BLaER1 treated with 17β-estradiol and CSF1 and Interleukin-3, amounts not matched to agents 10 nM and 100 nM (cell line): ENCODE results near the gene BRD3OS.

Experiments
- H3K27ac ChIP-seq, 11 experiments: shearing (Covaris generic); formaldehyde crosslinking; 2 replicates each; pipeline ENCODE4 v1.8.1; 2022
- H3K27me3 ChIP-seq, 11 experiments: shearing (Covaris generic); formaldehyde crosslinking; 2 replicates each; pipeline ENCODE4 v1.8.1; 2022
- H3K36me3 ChIP-seq, 11 experiments: shearing (Covaris generic); formaldehyde crosslinking; 2 replicates each; pipeline ENCODE4 v1.8.1; 2022
- H3K4me1 ChIP-seq, 10 experiments: shearing (Covaris generic); formaldehyde crosslinking; 2 replicates each; pipeline ENCODE4 v1.8.1; 2022
- H3K4me2 ChIP-seq, 11 experiments: shearing (Covaris generic); formaldehyde crosslinking; 2 replicates each; pipeline ENCODE4 v1.8.1; 2022
- H3K4me3 ChIP-seq, 10 experiments: shearing (Covaris generic); formaldehyde crosslinking; 2 replicates each; pipeline ENCODE4 v1.8.1; 2022
- H3K9ac ChIP-seq, 11 experiments: shearing (Covaris generic); formaldehyde crosslinking; 2 replicates each; pipeline ENCODE4 v1.8.1; 2022
- H3K9me3 ChIP-seq, 11 experiments: shearing (Covaris generic); formaldehyde crosslinking; replicated peaks in 1 of 11; 2 replicates each; pipeline ENCODE4 v1.8.1; 2022
- H4K20me1 ChIP-seq, 11 experiments: shearing (Covaris generic); formaldehyde crosslinking; 2 replicates each; pipeline ENCODE4 v1.8.1; 2022
- Cebpa-rat ChIP-seq, 11 experiments: shearing (Covaris generic); IDR thresholded peaks; 2 replicates each; pipeline ENCODE4 v1.8.1; 2022

The BRD3OS gene

DNA sequence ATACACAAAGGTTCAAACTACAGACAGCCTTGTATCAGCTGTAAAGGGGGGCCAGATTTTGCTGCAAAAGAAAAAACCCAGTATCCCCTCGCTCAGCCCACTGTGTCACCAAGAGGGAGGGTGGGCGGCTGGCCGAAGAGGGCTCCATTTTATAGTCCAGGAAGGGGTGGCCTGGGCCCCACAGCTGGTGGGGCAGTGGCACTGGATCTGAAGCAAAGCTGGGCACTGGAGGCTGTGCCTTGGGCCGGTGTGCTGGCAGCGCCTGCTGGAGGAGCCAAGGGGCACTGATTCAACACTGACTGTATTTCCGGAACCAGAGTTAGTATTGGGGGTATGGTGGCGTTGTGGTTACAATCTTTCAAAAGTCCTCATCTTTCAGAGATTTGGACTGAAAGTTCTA is 33.4 kb downstream of the BRD3OS start:
- H3K9me3 ChIP-seq = no peaks in the 10 kb centered on the region
- H3K9ac ChIP-seq = peak overlapping the region; percentile 8 to 81 (median 73); a peak in 18 of 22 replicates
- H3K36me3 ChIP-seq = peaks cover 0 to 23% (median 2%) of the 10 kb centered on the region in 11 experiments; a peak in 7 of 22 replicates
- peak overlapping the region; percentile 85 to 100 (median 97) for H3K4me2 ChIP-seq
- peaks cover 0 to 3% (median 0%) of the 10 kb centered on the region in 11 experiments; a peak in 1 of 22 replicates for H3K27me3 ChIP-seq
- peak overlapping the region in 3 of 10 experiments; percentile 49 to 58 (median 52); a peak in 6 of 20 replicates for H3K4me3 ChIP-seq
- TF ChIP-seq Cebpa-rat (IDR thresholded peaks at IDR 0.05) = no peak
- peaks cover 98 to 100% (median 100%) of the 10 kb centered on the region in 11 experiments for H4K20me1 ChIP-seq
- H3K4me1 ChIP-seq = peaks cover 96 to 100% (median 100%) of the 10 kb centered on the region in 10 experiments
- H3K27ac ChIP-seq = peak overlapping the region in 8 of 11 experiments; percentile 74 to 90 (median 83); a peak in 16 of 22 replicates

DNA sequence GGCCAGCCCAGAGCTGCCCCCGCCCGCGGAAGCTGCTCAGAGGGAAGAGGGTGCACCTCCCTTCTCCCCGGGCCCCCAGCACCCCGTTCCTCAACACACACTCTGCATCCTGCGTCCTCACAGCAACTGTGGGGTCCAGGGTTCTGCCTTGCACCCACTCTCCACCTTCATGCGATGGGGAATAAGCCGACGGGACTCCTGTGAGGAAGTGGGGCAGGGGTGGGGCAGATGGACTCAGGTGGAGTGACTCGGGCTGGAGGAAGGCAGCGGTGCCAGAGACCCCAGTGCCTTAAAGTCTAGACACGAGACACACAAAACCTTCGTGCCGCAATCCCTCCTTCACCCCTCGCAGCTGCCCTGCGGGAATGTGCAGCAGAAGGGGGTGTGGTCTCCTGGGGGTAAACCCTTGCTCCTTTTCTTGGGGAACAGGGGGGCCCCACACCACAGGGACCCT is 33.9 kb downstream of the BRD3OS start:
- Histone ChIP-seq H3K9ac (peak overlapping the region; percentile 51 to 81 (median 73); a peak in 21 of 22 replicates), H3K4me1 (peaks cover 92 to 100% (median 99%) of the 10 kb centered on the region in 10 experiments), H3K27ac (peak overlapping the region in 10 of 11 experiments; percentile 41 to 90 (median 82); a peak in 19 of 22 replicates), H3K4me2 (peak overlapping the region; percentile 85 to 100 (median 97)), H3K27me3 (peaks cover 0 to 3% (median 0%) of the 10 kb centered on the region in 11 experiments; a peak in 1 of 22 replicates), H3K9me3 (no peaks in the 10 kb centered on the region), H3K4me3 (peak overlapping the region in 8 of 10 experiments; percentile 1 to 58 (median 44); a peak in 10 of 20 replicates), H3K36me3 (peaks cover 0 to 28% (median 4%) of the 10 kb centered on the region in 11 experiments; a peak in 8 of 22 replicates), H4K20me1 (peaks cover 98 to 100% (median 100%) of the 10 kb centered on the region in 11 experiments)
- TF ChIP-seq Cebpa-rat (IDR thresholded peaks at IDR 0.05) = no peak

DNA sequence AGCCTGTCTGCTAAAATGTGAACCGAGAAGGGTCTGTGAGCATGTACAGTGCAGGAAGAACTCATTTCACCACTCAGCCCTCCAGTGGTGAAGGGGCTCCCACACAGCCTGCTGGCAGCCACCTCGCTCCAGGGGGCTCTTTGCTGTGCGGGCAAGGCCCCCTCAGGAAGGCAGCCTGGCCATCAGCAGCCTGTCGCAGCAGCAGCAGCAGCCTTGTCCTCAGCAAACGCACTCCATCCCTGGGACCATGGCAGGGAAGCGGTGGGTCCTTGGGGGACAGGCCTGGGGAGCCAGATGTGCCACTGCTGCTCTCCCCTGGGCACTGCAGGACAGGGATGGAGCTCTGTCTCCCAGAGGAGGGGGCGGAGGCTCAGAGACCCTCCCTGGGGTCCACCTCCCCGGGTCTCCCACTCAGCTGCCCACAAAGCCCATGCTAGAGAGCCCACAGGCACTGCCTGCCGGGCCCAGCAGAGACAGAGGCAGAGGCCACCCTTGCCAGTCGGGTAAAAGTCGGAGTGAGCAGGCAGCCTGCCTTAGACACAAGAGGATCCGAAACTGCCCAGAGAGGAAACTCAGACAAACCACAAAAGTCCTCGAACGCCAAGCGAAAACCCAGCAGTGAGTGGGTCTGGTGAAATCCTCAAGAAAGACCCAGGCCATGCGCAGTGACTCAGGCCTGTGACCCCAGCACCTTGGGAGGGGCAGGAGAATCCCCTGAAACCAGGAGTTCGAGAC is 34.5 kb downstream of the BRD3OS start:
- Histone ChIP-seq H3K27ac (peak overlapping the region; percentile 23 to 90 (median 81); a peak in 21 of 22 replicates), H3K36me3 (peaks cover 0 to 34% (median 4%) of the 10 kb centered on the region in 11 experiments; a peak in 8 of 22 replicates), H4K20me1 (peaks cover 98 to 100% (median 100%) of the 10 kb centered on the region in 11 experiments), H3K4me2 (peak overlapping the region; percentile 85 to 100 (median 97)), H3K4me3 (peak overlapping the region in 9 of 10 experiments; percentile 1 to 58 (median 40); a peak in 14 of 20 replicates), H3K9me3 (no peaks in the 10 kb centered on the region), H3K27me3 (peaks cover 0 to 3% (median 0%) of the 10 kb centered on the region in 11 experiments; a peak in 1 of 22 replicates), H3K9ac (peak overlapping the region; percentile 51 to 81 (median 73); a peak in 21 of 22 replicates), H3K4me1 (peaks cover 86 to 100% (median 99%) of the 10 kb centered on the region in 10 experiments)
- TF ChIP-seq Cebpa-rat (IDR thresholded peaks at IDR 0.05) = peak in 2 of 11 experiments; percentile 17 to 22; a peak in 1 of 22 replicates

DNA sequence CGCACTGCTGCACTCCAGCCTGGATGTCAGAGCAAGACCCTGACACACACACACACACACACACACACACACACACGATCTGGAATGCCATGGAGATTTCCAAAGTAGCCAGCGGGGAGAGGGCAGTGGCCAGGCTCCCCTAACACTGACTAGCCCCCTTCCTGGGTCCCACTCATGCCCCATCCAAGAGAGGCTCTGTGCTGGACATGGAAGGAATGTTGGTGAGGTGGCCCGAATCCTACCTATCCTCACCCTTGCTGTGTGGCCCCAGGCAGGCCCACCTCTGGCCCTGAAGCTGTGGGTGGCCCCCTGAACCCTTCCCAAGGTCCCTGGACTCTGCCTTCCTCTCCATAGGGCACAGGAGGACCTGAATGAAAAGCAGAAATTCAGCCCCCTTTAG is 35.3 kb downstream of the BRD3OS start:
- Histone ChIP-seq H3K9me3 (no peaks in the 10 kb centered on the region), H3K4me3 (peak overlapping the region in 1 of 10 experiments; percentile 30; a peak in 2 of 20 replicates), H4K20me1 (peaks cover 98 to 100% (median 100%) of the 10 kb centered on the region in 11 experiments), H3K36me3 (peaks cover 0 to 38% (median 4%) of the 10 kb centered on the region in 11 experiments; a peak in 8 of 22 replicates), H3K4me2 (peak overlapping the region; percentile 85 to 100 (median 97)), H3K27ac (peak overlapping the region; percentile 7 to 90 (median 81); a peak in 19 of 22 replicates), H3K27me3 (peaks cover 0 to 3% (median 0%) of the 10 kb centered on the region in 11 experiments; a peak in 1 of 22 replicates), H3K4me1 (peaks cover 83 to 100% (median 99%) of the 10 kb centered on the region in 10 experiments), H3K9ac (peak overlapping the region in 10 of 11 experiments; percentile 43 to 79 (median 68); a peak in 15 of 22 replicates)
- TF ChIP-seq Cebpa-rat (IDR thresholded peaks at IDR 0.05) = no peak

DNA sequence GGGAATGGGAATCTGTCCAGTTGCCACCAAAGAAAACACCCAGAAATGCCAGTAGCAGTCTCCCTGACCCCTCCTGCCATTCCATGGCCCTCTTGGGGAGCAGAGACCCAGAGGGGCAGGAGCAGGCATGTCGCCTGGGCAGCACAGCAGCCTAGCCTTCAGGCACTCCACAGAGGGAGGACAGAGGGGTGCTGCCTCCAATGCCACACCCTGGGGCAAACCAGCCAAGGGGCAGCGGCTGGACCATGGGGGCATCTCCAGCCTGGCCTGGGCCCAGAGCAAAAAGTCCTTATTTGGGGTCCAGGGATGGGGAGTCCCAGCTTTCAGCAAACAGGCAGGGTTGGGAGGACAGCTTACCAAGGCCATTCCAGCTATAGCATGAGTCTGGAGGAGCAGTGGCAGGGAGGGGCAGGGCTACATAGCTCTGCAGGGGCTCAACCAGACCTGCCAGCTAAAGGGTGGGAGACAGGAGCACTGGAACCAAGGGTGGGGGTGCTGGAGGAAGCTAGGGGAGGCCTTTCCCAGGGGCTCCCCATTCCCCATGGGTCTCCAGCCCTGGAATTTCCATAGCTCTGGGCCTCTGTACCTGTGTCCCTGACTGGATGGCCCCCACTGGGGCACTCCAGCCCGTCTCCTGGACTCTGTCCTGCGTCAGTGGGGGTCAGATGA is 35.9 kb downstream of the BRD3OS start:
- TF ChIP-seq Cebpa-rat (IDR thresholded peaks at IDR 0.05) = no peak
- H3K27me3 ChIP-seq = peaks cover 0 to 3% (median 0%) of the 10 kb centered on the region in 11 experiments; a peak in 1 of 22 replicates
- peaks cover 83 to 100% (median 98%) of the 10 kb centered on the region in 10 experiments for H3K4me1 ChIP-seq
- no peak overlapping the region; a peak in 2 of 20 replicates for H3K4me3 ChIP-seq
- H4K20me1 ChIP-seq = peaks cover 98 to 100% (median 100%) of the 10 kb centered on the region in 11 experiments
- no peaks in the 10 kb centered on the region for H3K9me3 ChIP-seq
- peak overlapping the region in 10 of 11 experiments; percentile 7 to 90 (median 82); a peak in 16 of 22 replicates for H3K27ac ChIP-seq
- H3K36me3 ChIP-seq = peaks cover 0 to 38% (median 4%) of the 10 kb centered on the region in 11 experiments; a peak in 8 of 22 replicates
- peak overlapping the region in 9 of 11 experiments; percentile 49 to 79 (median 70); a peak in 12 of 22 replicates for H3K9ac ChIP-seq
- H3K4me2 ChIP-seq = peak overlapping the region; percentile 85 to 100 (median 97)

DNA sequence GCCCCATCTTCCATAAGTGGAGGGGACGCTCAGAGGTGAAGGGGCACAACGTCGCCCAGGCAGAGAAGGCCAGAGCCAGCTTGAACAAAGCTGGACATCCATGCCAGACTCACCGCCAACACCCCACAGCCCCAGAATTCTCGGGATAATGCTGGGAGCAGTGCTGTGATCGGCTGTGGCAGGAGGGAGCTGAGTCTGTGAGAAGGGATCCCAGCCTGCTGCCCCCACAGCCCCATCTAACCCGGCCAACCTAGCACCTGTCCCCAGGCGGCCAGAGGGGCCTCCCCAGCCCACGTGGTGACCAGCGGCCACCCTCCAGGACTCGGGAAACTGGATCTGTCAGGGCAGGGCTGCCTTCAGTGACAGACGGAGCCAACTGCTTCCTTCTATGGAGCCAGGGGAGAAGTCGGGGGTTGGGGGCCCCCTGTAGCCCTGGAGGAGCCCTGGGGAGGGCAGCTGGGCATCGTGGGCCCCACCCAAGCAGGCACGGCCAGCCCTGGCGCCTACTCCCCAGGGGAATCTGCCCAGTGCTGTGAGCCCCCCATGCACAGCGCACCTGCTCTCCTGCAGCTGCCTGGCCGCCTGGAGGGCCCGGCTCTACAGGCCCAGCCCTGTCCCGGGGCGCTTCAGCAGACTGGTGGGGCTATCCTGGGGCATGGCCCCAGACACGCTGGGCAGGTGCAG is 36.5 kb downstream of the BRD3OS start:
- H3K36me3 ChIP-seq = peaks cover 0 to 38% (median 4%) of the 10 kb centered on the region in 11 experiments; a peak in 8 of 22 replicates
- H3K9ac ChIP-seq = peak overlapping the region in 7 of 11 experiments; percentile 22 to 70 (median 49); a peak in 13 of 22 replicates

DNA sequence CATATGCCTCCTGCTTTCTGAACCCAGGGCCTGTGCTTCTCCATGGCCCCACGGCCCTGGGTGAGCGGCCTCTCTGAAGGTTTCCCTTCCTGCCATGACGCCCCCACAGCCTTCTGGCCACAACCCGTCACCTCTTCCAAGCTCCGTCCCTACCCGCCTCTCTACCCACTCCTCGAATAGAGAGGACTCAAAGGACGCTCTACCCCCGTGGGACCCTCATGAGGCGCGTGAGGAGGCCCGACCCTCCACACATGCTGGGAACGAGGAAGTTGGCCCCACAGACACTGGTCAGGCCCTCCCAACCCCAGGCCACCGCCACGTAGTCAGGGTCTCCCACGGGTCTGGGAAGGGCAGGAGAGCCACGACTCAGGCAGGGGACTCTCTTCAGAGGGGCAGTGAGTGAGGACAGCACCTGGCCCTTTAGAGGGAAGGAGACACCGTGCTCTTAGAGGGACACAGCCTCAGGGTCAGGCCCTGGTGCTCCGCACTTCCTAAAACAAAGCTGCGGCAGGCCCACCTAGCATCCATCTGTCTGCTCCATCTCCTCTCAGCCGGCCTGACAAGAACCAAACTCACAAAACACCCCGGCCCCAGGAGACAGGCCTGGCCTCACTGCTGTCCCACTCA is 37.3 kb downstream of the BRD3OS start:
- Histone ChIP-seq H3K27me3 (peaks cover 0 to 3% (median 0%) of the 10 kb centered on the region in 11 experiments; a peak in 1 of 22 replicates), H3K4me2 (peak overlapping the region; percentile 85 to 100 (median 97)), H3K9ac (peak overlapping the region in 9 of 11 experiments; percentile 8 to 70 (median 34); a peak in 17 of 22 replicates), H3K27ac (peak overlapping the region in 7 of 11 experiments; percentile 1 to 47 (median 16); a peak in 8 of 22 replicates), H3K4me1 (peaks cover 81 to 90% (median 87%) of the 10 kb centered on the region in 10 experiments), H4K20me1 (peaks cover 88 to 99% (median 92%) of the 10 kb centered on the region in 11 experiments), H3K36me3 (peaks cover 0 to 32% (median 4%) of the 10 kb centered on the region in 11 experiments; a peak in 7 of 22 replicates), H3K4me3 (no peak overlapping the region; a peak in 2 of 20 replicates), H3K9me3 (no peaks in the 10 kb centered on the region)
- no peak for TF ChIP-seq Cebpa-rat (IDR thresholded peaks at IDR 0.05)

More for the DNA sequence above, 36.5 kb downstream of the BRD3OS start:
- peak overlapping the region; percentile 85 to 100 (median 97) for H3K4me2 ChIP-seq
- peaks cover 0 to 3% (median 0%) of the 10 kb centered on the region in 11 experiments; a peak in 1 of 22 replicates for H3K27me3 ChIP-seq
- H3K27ac ChIP-seq = peak overlapping the region in 5 of 11 experiments; percentile 7 to 87 (median 16); a peak in 6 of 22 replicates
- no peak for TF ChIP-seq Cebpa-rat (IDR thresholded peaks at IDR 0.05)
- H4K20me1 ChIP-seq = peaks cover 95 to 100% (median 99%) of the 10 kb centered on the region in 11 experiments
- H3K4me1 ChIP-seq = peaks cover 84 to 98% (median 95%) of the 10 kb centered on the region in 10 experiments
- H3K4me3 ChIP-seq = no peak overlapping the region; a peak in 2 of 20 replicates
- no peaks in the 10 kb centered on the region for H3K9me3 ChIP-seq
